Mesendoderm (in vitro differentiated cells): Measurements from ENCODE around the gene STOML1.
"Not testable (repeated sequence)": the region's sequence is repeated elsewhere in the genome, so short reads cannot be mapped to it uniquely, and the experiment has no call there.

Experiments used
- DNase-seq: peaks from one replicate; pipeline ENCODE4 v3.0.0; 2013
- H2AK5ac ChIP-seq: 2 replicates; pipeline ENCODE4 v1.6.1; 2013; ENCODE audit warnings: low read length, inconsistent platforms
- H2BK120ac ChIP-seq: 2 replicates; pipeline ENCODE4 v1.6.1; 2013; ENCODE audit warnings: low read depth, mild to moderate bottlenecking, low read length, moderate library complexity, mixed read lengths
- H2BK15ac ChIP-seq: replicated peaks from 2 replicates; pipeline ENCODE4 v1.6.1; 2013; ENCODE audit warnings: low read depth, mild to moderate bottlenecking, moderate library complexity
- H2BK5ac ChIP-seq: 2 replicates; pipeline ENCODE4 v1.6.1; 2013; ENCODE audit warnings: low read length, inconsistent platforms
- H3K18ac ChIP-seq: 2 replicates; pipeline ENCODE4 v1.6.1; 2013; ENCODE audit warnings: mild to moderate bottlenecking, low read length, mixed read lengths
- H3K23ac ChIP-seq: one replicate; pipeline ENCODE4 v1.6.1; 2013; ENCODE audit warnings: low read length
- H3K27ac ChIP-seq: 2 replicates; pipeline ENCODE4 v1.5.1; 2013; ENCODE audit warnings: low read depth, mild to moderate bottlenecking, inconsistent platforms, low read length, moderate library complexity
- H3K27me3 ChIP-seq: 2 replicates; pipeline ENCODE4 v1.6.1; 2013; ENCODE audit warnings: low read length, control low read depth, mild to moderate bottlenecking, inconsistent platforms; ENCODE audit not compliant: insufficient read depth, poor library complexity
- H3K36me3 ChIP-seq: 2 replicates; pipeline ENCODE4 v1.6.1; 2013; ENCODE audit warnings: low read length, inconsistent platforms; ENCODE audit not compliant: control insufficient read depth, insufficient read depth
- H3K4ac ChIP-seq: one replicate; pipeline ENCODE4 v1.6.1; 2013; ENCODE audit warnings: low read depth, mild to moderate bottlenecking, low read length, moderate library complexity
- H3K4me1 ChIP-seq: 2 replicates; pipeline ENCODE4 v1.6.1; 2013; ENCODE audit warnings: low read depth, low read length, inconsistent platforms; ENCODE audit not compliant: control insufficient read depth
- H3K4me2 ChIP-seq: 2 replicates; pipeline ENCODE4 v1.6.1; 2013; ENCODE audit warnings: low read length
- H3K4me3 ChIP-seq: 2 replicates; pipeline ENCODE4 v1.5.1; 2013; ENCODE audit warnings: mild to moderate bottlenecking, low read length
- H3K56ac ChIP-seq: one replicate; pipeline ENCODE4 v1.6.1; 2013; ENCODE audit warnings: low read length
- H3K79me1 ChIP-seq: 2 replicates; pipeline ENCODE4 v1.6.1; 2013; ENCODE audit warnings: low read length, inconsistent platforms
- H3K79me2 ChIP-seq: 2 replicates; pipeline ENCODE4 v1.6.1; 2013; ENCODE audit warnings: mild to moderate bottlenecking, low read length; ENCODE audit not compliant: control insufficient read depth, insufficient read depth
- H3K9ac ChIP-seq: 2 replicates; pipeline ENCODE4 v1.6.1; 2013; ENCODE audit warnings: low read length, inconsistent platforms
- H4K5ac ChIP-seq: one replicate; pipeline ENCODE4 v1.6.1; 2013; ENCODE audit warnings: low read length
- H4K8ac ChIP-seq: one replicate; pipeline ENCODE4 v1.6.1; 2013; ENCODE audit warnings: low read depth, mild to moderate bottlenecking, control low read depth, low read length, moderate library complexity
- WGBS: extraction: QIAGEN DNeasy Blood & Tissue Kit; methylation state at CpG from one replicate; pipeline ENCODE4 v1.1.7; 2013; ENCODE audit warnings: low lambda C conversion rate, missing lambda C conversion rate; ENCODE audit not compliant: insufficient coverage; ENCODE audit errors: extremely low coverage; 5-methylcytosine and 5-hydroxymethylcytosine counted together

STOML1 gene

DNA sequence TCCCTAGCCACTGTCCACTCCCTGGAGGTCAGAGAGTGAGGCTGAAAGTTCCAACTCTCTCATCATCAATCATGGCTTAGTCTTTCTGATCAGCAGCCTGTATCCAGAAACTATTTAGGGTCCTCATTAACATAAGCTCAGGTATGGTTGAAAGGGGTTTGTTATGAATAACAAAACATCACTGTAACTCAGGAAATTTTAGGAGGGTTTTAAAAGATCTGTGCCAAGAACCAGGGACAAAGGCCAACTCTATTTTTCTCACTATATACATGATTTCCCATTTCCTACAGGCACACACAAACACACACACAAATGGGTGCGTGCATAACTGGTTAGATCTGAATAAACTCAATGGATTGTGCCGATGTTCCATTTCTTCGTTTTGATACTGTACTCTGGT lies 23.6 kb downstream of the STOML1 start:
- no peak overlapping the region for H2AK5ac ChIP-seq
- no peak overlapping the region for H3K23ac ChIP-seq
- no peaks in the 10 kb centered on the region for H3K79me2 ChIP-seq
- H4K8ac ChIP-seq: no peak overlapping the region
- H3K56ac ChIP-seq: no peak overlapping the region
- H3K4ac ChIP-seq: no peak overlapping the region
- H3K79me1 ChIP-seq: no peaks in the 10 kb centered on the region
- H3K27me3 ChIP-seq: no peaks in the 10 kb centered on the region
- no peak overlapping the region for H2BK15ac ChIP-seq
- no peaks in the 10 kb centered on the region for H3K36me3 ChIP-seq
- no peak overlapping the region for H3K4me2 ChIP-seq
- no peak for DNase-seq
- H3K4me1 ChIP-seq: peaks cover 3% of the 10 kb centered on the region
- no peak overlapping the region for H3K4me3 ChIP-seq
- WGBS: no CpG with 5 or more reads among the region's 3 CpGs
- no peak overlapping the region for H3K9ac ChIP-seq
- no peak overlapping the region for H3K27ac ChIP-seq
- no peak overlapping the region for H3K18ac ChIP-seq
- no peak overlapping the region for H2BK120ac ChIP-seq
- no peak overlapping the region for H2BK5ac ChIP-seq
- no peak overlapping the region for H4K5ac ChIP-seq

DNA sequence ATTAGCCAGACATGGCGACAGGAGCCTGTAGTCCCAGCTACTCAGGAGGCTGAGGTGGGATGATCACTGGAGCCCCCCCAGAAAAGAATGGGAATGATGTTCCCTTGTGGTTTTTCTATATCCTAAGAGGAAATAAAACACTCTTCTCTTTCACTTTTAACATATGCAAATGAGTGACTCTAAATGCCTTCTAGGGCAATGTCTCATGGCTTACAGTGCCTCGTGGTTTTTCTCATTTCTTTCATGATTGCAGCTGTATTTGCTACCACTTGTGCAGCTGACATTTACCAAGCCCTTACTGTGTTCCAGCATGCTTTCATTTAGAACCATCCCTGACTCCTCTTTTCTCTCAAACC lies 26.4 kb downstream of the STOML1 start:
- DNase-seq: no peak
- Histone ChIP-seq H3K18ac (no peak overlapping the region), H2BK5ac (no peak overlapping the region), H3K4me1 (peaks cover 3% of the 10 kb centered on the region), H3K4ac (no peak overlapping the region), H2BK120ac (no peak overlapping the region), H3K23ac (no peak overlapping the region), H4K8ac (no peak overlapping the region), H3K27ac (no peak overlapping the region), H3K79me1 (no peaks in the 10 kb centered on the region), H2AK5ac (no peak overlapping the region), H3K56ac (no peak overlapping the region), H3K9ac (no peak overlapping the region), H3K4me2 (no peak overlapping the region), H3K27me3 (no peaks in the 10 kb centered on the region), H4K5ac (no peak overlapping the region), H3K36me3 (no peaks in the 10 kb centered on the region), H3K79me2 (no peaks in the 10 kb centered on the region), H3K4me3 (no peak overlapping the region), H2BK15ac (no peak overlapping the region)
- no CpG with 5 or more reads among the region's 2 CpGs for WGBS

DNA sequence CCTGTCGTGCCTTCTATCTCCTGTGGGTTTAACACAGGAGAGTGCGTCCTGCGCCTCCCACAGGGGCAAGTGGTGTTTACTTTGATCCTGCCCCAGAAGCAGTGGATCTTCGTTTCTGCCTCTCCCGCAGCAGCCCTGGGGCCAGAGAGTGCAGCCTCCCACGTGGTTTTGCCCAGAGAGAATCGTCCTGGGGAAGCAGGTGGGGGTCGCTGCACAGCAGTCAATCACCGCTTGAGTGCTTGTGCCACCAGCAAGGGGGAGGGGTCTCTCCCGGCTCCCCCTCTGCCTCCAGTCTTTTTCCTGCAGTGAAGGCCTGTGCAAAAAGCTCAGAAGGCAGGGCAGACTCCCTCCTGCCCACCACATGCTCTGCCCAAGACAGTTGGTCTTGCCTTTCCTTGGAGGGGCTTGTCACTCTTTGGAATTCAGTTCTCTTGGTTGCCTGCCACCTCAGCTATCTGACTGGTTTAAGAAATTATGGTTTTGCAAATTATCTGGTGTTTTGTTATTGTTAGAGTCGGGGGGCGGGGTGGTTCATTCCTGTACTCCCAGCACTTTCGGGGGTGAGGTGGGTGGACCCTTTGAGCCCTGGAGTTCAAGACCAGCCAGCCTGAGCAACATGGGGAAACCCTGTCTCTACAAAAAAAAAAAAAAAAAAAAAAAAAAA lies 26.9 kb downstream of the STOML1 start:
- WGBS: no CpG with 5 or more reads among the region's 13 CpGs
- Histone ChIP-seq H3K23ac (peak overlapping the region; percentile 90), H3K4ac (no peak overlapping the region), H3K56ac (peak overlapping the region; percentile 88), H3K9ac (peak overlapping the region; percentile 26), H4K8ac (no peak overlapping the region), H3K4me1 (peaks cover 3% of the 10 kb centered on the region), H3K36me3 (no peaks in the 10 kb centered on the region), H3K27me3 (no peaks in the 10 kb centered on the region), H3K27ac (no peak overlapping the region), H2BK120ac (no peak overlapping the region), H4K5ac (no peak overlapping the region), H2AK5ac (no peak overlapping the region), H3K18ac (no peak overlapping the region), H3K79me2 (no peaks in the 10 kb centered on the region), H3K4me3 (no peak overlapping the region), H3K4me2 (peak overlapping the region; percentile 33), H3K79me1 (no peaks in the 10 kb centered on the region), H2BK15ac (no peak overlapping the region), H2BK5ac (peak overlapping the region; percentile 59)
- peak; percentile 68 for DNase-seq

DNA sequence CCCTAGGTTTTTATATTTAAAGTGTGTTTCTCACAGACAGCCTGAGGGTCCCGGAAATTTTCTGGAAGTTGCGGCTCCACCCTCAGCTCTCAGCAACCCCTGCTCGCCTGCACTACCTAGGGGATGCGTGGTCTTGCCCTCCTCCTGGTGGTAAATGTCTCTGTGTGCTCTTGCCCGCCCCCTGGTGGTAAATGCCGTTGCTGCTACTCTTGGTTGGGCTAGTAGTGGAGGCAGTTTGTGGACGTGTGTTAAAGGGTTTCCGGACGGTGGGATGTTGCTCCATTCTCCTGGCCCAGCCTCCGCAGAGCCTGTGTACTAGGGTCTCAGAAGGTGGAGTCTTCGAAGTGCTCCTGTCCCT lies 27.4 kb downstream of the STOML1 start:
- H3K18ac ChIP-seq: no peak overlapping the region
- no peak overlapping the region for H4K5ac ChIP-seq
- H2AK5ac ChIP-seq: no peak overlapping the region
- no peak overlapping the region for H2BK120ac ChIP-seq
- H3K36me3 ChIP-seq: no peaks in the 10 kb centered on the region
- no peak overlapping the region for H4K8ac ChIP-seq
- H3K4me3 ChIP-seq: no peak overlapping the region
- H3K27me3 ChIP-seq: no peaks in the 10 kb centered on the region
- peaks cover 3% of the 10 kb centered on the region for H3K4me1 ChIP-seq
- H3K27ac ChIP-seq: no peak overlapping the region
- H3K23ac ChIP-seq: peak overlapping the region; percentile 90
- H3K4ac ChIP-seq: no peak overlapping the region
- peak overlapping the region; percentile 88 for H3K56ac ChIP-seq
- DNase-seq: peak; percentile 95
- WGBS: no CpG with 5 or more reads among the region's 11 CpGs
- H3K79me2 ChIP-seq: no peaks in the 10 kb centered on the region
- H2BK5ac ChIP-seq: peak overlapping the region; percentile 59
- H3K9ac ChIP-seq: peak overlapping the region; percentile 26
- H2BK15ac ChIP-seq: no peak overlapping the region
- no peaks in the 10 kb centered on the region for H3K79me1 ChIP-seq
- peak overlapping the region; percentile 33 for H3K4me2 ChIP-seq

DNA sequence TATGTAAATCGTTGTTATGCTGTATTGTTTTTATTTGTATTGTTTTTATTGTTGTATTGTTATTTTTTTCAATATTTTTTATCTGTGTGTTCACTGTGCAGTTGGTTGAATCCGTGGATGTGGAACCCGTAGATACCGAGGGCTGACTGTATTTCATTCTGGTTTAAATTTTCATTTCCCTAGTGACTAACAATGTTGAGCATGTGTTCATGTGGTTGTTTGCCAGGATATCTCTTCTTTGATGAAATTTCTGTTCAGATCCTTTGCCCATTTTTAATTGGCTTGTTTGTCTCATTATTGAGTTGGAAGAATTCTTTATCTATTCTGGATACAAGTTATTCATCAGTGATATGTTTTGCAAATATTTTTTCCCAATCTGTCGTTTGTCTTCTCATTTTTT lies 29.7 kb downstream of the STOML1 start:
- no peak overlapping the region for H3K23ac ChIP-seq
- no peak overlapping the region for H3K4ac ChIP-seq
- H3K9ac ChIP-seq: no peak overlapping the region
- H3K4me3 ChIP-seq: no peak overlapping the region
- WGBS: no CpG with 5 or more reads among the region's 5 CpGs
- H3K56ac ChIP-seq: no peak overlapping the region
- no peak overlapping the region for H3K18ac ChIP-seq
- H2BK15ac ChIP-seq: no peak overlapping the region
- H4K8ac ChIP-seq: no peak overlapping the region
- H3K27me3 ChIP-seq: no peaks in the 10 kb centered on the region
- no peak for DNase-seq
- H3K4me2 ChIP-seq: no peak overlapping the region
- H3K79me1 ChIP-seq: no peaks in the 10 kb centered on the region
- no peaks in the 10 kb centered on the region for H3K36me3 ChIP-seq
- no peak overlapping the region for H4K5ac ChIP-seq
- no peak overlapping the region for H2AK5ac ChIP-seq
- H2BK120ac ChIP-seq: no peak overlapping the region
- H3K27ac ChIP-seq: no peak overlapping the region
- H3K79me2 ChIP-seq: no peaks in the 10 kb centered on the region
- peaks cover 3% of the 10 kb centered on the region for H3K4me1 ChIP-seq
- H2BK5ac ChIP-seq: no peak overlapping the region

DNA sequence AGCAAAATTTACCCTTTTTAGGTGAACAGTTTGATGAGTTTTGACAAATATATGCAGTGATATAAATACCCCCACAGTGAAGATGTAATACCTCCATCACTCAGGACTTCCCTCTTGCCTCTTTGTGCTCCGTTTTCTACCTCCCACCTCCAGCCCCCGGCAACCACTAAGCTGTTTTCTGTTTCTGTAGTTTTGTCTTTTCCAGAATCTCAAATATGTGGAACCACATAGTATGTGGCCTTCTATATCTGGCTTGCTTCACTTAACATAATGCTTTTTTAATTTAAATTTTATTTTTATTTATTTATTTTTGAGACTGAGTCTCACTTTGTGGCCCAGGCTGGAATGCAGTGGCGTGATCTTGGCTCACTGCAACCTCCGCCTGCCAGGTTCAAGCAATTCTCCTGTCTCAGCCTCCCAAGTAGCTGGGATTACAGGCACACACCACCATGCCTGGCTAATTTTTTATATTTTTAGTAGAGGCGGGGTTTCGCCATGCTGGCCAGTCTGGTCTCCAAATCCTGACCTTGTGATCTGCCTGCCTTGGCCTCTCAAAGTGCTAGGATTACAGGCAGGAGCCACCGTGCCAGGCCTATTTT lies 31.5 kb downstream of the STOML1 start:
- H3K27ac ChIP-seq, H2BK15ac ChIP-seq, H3K4me3 ChIP-seq, H2BK5ac ChIP-seq, H2BK120ac ChIP-seq, H3K79me2 ChIP-seq, H4K8ac ChIP-seq, H3K9ac ChIP-seq, DNase-seq, H3K4me1 ChIP-seq, H3K4ac ChIP-seq, H3K36me3 ChIP-seq, H4K5ac ChIP-seq, H3K79me1 ChIP-seq, H2AK5ac ChIP-seq, H3K56ac ChIP-seq, H3K4me2 ChIP-seq, H3K23ac ChIP-seq, H3K27me3 ChIP-seq, H3K18ac ChIP-seq: not testable (repeated sequence)
- no CpG with 5 or more reads among the region's 7 CpGs for WGBS
